ENCODE measurements around the gene BBS10.

DNA sequence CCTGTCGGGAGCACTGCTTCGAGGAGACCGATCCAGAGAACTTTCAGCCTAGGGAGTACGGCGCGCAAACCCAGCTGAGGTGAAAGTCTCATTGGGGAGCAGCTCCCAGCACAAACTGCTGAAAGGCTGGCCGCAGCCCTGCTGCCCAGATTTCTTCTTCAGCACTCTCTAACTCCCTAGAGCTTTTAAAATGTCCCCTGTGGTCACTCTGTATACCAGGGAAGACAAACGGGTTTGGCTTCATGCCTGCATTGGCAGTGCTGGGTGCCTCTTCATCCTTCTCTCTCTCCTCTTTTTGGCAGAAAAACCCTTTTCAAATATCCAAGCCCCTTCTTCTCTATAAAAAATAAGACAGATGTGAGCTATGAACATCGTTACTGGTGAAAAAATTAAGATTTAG lies 34.9 kb downstream of the BBS10 start:
- TF ChIP-seq, protein P1, sequence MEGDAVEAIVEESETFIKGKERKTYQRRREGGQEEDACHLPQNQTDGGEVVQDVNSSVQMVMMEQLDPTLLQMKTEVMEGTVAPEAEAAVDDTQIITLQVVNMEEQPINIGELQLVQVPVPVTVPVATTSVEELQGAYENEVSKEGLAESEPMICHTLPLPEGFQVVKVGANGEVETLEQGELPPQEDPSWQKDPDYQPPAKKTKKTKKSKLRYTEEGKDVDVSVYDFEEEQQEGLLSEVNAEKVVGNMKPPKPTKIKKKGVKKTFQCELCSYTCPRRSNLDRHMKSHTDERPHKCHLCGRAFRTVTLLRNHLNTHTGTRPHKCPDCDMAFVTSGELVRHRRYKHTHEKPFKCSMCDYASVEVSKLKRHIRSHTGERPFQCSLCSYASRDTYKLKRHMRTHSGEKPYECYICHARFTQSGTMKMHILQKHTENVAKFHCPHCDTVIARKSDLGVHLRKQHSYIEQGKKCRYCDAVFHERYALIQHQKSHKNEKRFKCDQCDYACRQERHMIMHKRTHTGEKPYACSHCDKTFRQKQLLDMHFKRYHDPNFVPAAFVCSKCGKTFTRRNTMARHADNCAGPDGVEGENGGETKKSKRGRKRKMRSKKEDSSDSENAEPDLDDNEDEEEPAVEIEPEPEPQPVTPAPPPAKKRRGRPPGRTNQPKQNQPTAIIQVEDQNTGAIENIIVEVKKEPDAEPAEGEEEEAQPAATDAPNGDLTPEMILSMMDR (IDR thresholded peaks at IDR 0.05): no peak
- no peak for TF ChIP-seq POLR2A (IDR thresholded peaks at IDR 0.05)
